Measurements from ENCODE around the gene UTP4. TPM values are rescaled to one million over a fixed set of nuclear protein-coding genes. Genes with fewer than 3 reads are reported as not detected.

UTP4 gene
- total RNA-seq, 1 donor from 2014 or later = 18.3 TPM

GRCh38 chr16:69095193-69095592, 37.3 kb upstream of the UTP4 start:
- no peaks in the 10 kb centered on the region for H3K9me3 ChIP-seq (ENCODE audit: control insufficient read depth in 3 of 3, low read length in 3 of 3)
- H3K27ac ChIP-seq (ENCODE audit: low read depth, low read length) = no peak overlapping the region
- no peak overlapping the region for H3K4me3 ChIP-seq (ENCODE audit: low read length in 3 of 3)
- H3K36me3 ChIP-seq (ENCODE audit: control insufficient read depth in 3 of 3, insufficient read depth in 3 of 3, low read length in 3 of 3) = no peaks in the 10 kb centered on the region
- peaks cover 0 to 5% (median 3%) of the 10 kb centered on the region in 3 donors for H3K27me3 ChIP-seq (ENCODE audit: control insufficient read depth in 3 of 3, insufficient read depth in 3 of 3, low read length in 3 of 3)
- no peak overlapping the region for H3K9ac ChIP-seq (ENCODE audit: low read depth in 1 of 3, low read length in 3 of 3)
- H3K4me1 ChIP-seq (ENCODE audit: control insufficient read depth in 3 of 3, insufficient read depth in 3 of 3, low read length in 3 of 3) = no peaks in the 10 kb centered on the region

GRCh38 chr16:69100071-69100691, 32.3 kb upstream of the UTP4 start:
- H3K9ac ChIP-seq (ENCODE audit: low read depth in 1 of 3, low read length in 3 of 3) = no peak overlapping the region
- no peak overlapping the region for H3K27ac ChIP-seq (ENCODE audit: low read depth, low read length)

GRCh38 chr16:69105501-69106361, 26.7 kb upstream of the UTP4 start, which contains the start of gene HAS3:
Gene HAS3 (plus strand): TSS chr16:69105653. CDS start chr16:69109396, 3,743 bp downstream.
- H3K27ac ChIP-seq (ENCODE audit: low read depth, low read length) = no peak within 1 kb of the TSS
- H3K9ac ChIP-seq (ENCODE audit: low read depth in 1 of 3, low read length in 3 of 3) = peak within 1 kb of the TSS in 2 of 3 donors; percentile 40 to 76
- peaks cover 5 to 15% (median 13%) of the 10 kb centered on the region in 3 donors for H3K36me3 ChIP-seq (ENCODE audit: control insufficient read depth in 3 of 3, insufficient read depth in 3 of 3, low read length in 3 of 3)
- peaks cover 3 to 17% (median 4%) of the 10 kb centered on the region in 3 donors for H3K27me3 ChIP-seq (ENCODE audit: control insufficient read depth in 3 of 3, insufficient read depth in 3 of 3, low read length in 3 of 3)
- peaks cover 25 to 34% (median 25%) of the 10 kb centered on the region in 3 donors for H3K4me1 ChIP-seq (ENCODE audit: control insufficient read depth in 3 of 3, insufficient read depth in 3 of 3, low read length in 3 of 3)
- no peaks in the 10 kb centered on the region for H3K9me3 ChIP-seq (ENCODE audit: control insufficient read depth in 3 of 3, low read length in 3 of 3)
- H3K4me3 ChIP-seq (ENCODE audit: low read length in 3 of 3) = peak within 1 kb of the TSS; percentile 69 to 74 (median 70)

More at GRCh38 chr16:69100071-69100691, 32.3 kb upstream of the UTP4 start:
- Histone ChIP-seq H3K9me3 (ENCODE audit: control insufficient read depth in 3 of 3, low read length in 3 of 3) (no peaks in the 10 kb centered on the region), H3K27me3 (ENCODE audit: control insufficient read depth in 3 of 3, insufficient read depth in 3 of 3, low read length in 3 of 3) (peaks cover 0 to 5% (median 3%) of the 10 kb centered on the region in 3 donors), H3K4me1 (ENCODE audit: control insufficient read depth in 3 of 3, insufficient read depth in 3 of 3, low read length in 3 of 3) (peaks cover 0 to under 1% (median 0%) of the 10 kb centered on the region in 3 donors), H3K36me3 (ENCODE audit: control insufficient read depth in 3 of 3, insufficient read depth in 3 of 3, low read length in 3 of 3) (no peaks in the 10 kb centered on the region), H3K4me3 (ENCODE audit: low read length in 3 of 3) (no peak overlapping the region)

DNA sequence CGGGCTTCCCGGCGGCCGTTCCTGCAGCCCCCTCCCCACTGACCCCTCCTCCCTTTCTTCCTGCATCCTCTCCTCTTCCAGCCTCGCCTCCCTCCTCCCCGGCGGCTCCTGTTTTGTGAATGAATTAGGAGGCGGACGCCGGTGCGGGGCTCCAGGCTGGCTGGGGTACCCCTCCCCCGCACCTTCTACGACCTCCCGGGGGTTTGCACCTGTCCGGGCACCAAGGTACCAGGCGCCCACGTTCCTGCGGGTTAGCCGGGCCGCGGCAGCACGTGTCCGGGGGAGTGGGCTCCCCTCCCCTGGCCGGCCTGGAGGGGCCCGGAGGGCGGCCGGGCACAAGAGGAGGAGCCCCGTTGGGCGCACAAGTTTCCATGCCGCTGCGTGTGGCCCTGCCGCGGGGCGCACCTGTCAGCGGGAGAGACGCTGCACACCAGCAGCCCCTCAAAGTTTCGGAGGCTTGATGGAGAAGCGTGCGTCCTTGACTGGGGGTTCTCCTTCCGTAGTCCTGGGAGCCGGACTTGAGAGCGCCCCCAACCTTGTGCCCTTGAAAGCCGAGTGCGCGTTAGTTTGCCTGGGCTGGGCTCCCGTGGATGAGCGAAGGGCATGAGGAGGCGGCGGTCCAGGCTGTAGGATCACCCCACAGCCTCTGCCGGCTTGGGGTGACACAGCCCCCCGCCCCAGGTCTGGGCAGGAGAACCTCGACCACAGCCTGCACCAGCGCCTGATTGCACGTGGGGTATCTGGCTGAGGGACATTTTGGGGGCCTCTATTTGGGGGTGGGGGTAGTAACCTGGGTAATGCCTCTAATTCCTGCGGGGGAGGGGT, 25.7 kb upstream of the UTP4 start:
- Histone ChIP-seq H3K27ac (ENCODE audit: low read depth, low read length) (no peak overlapping the region), H3K9me3 (ENCODE audit: control insufficient read depth in 3 of 3, low read length in 3 of 3) (no peaks in the 10 kb centered on the region), H3K27me3 (ENCODE audit: control insufficient read depth in 3 of 3, insufficient read depth in 3 of 3, low read length in 3 of 3) (peaks cover 3 to 17% (median 4%) of the 10 kb centered on the region in 3 donors), H3K9ac (ENCODE audit: low read depth in 1 of 3, low read length in 3 of 3) (peak overlapping the region; percentile 33 to 70 (median 38)), H3K4me1 (ENCODE audit: control insufficient read depth in 3 of 3, insufficient read depth in 3 of 3, low read length in 3 of 3) (peaks cover 25 to 35% (median 26%) of the 10 kb centered on the region in 3 donors), H3K36me3 (ENCODE audit: control insufficient read depth in 3 of 3, insufficient read depth in 3 of 3, low read length in 3 of 3) (peaks cover 5 to 15% (median 13%) of the 10 kb centered on the region in 3 donors), H3K4me3 (ENCODE audit: low read length in 3 of 3) (peak overlapping the region; percentile 59 to 74 (median 62))

DNA sequence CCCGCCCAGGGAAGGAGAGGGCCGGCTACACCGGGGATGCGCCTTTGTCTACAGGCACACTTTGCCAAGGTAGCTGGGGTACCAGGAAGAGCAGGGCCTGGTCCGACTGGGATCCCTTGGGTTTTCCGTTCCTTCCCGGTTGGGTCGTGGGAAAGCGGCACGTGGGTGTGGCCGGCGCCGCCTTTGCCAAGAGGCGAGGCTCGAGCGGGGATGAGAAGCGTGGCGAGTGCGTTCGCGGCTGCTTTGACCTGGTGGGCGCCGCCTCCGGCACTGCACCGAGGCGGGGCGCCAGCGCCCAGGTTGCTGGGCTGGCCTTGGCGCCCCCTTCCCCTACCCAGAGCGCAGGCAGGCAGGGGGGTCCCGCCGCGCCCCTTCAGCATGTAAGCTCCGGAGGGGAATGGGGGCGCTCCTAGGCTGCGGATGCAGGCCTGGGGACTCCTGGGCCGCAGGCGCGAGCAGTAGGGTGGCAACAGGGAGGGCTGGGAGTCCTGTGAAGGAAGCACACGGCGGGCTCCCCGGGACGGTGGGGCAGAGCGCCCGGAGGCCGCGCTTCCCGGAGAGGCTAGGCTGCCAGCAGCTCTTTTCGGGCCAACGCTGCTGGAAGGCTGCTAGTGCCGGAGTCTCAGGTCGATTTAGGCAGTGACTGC, 25.0 kb upstream of the UTP4 start:
- Histone ChIP-seq H3K4me1 (ENCODE audit: control insufficient read depth in 3 of 3, insufficient read depth in 3 of 3, low read length in 3 of 3) (peaks cover 25 to 41% (median 32%) of the 10 kb centered on the region in 3 donors), H3K36me3 (ENCODE audit: control insufficient read depth in 3 of 3, insufficient read depth in 3 of 3, low read length in 3 of 3) (peaks cover 5 to 16% (median 15%) of the 10 kb centered on the region in 3 donors), H3K4me3 (ENCODE audit: low read length in 3 of 3) (peak overlapping the region; percentile 59 to 74 (median 62)), H3K9me3 (ENCODE audit: control insufficient read depth in 3 of 3, low read length in 3 of 3) (no peaks in the 10 kb centered on the region), H3K27me3 (ENCODE audit: control insufficient read depth in 3 of 3, insufficient read depth in 3 of 3, low read length in 3 of 3) (peaks cover 3 to 17% (median 4%) of the 10 kb centered on the region in 3 donors), H3K27ac (ENCODE audit: low read depth, low read length) (no peak overlapping the region), H3K9ac (ENCODE audit: low read depth in 1 of 3, low read length in 3 of 3) (peak overlapping the region in 2 of 3 donors; percentile 38 to 70)

DNA sequence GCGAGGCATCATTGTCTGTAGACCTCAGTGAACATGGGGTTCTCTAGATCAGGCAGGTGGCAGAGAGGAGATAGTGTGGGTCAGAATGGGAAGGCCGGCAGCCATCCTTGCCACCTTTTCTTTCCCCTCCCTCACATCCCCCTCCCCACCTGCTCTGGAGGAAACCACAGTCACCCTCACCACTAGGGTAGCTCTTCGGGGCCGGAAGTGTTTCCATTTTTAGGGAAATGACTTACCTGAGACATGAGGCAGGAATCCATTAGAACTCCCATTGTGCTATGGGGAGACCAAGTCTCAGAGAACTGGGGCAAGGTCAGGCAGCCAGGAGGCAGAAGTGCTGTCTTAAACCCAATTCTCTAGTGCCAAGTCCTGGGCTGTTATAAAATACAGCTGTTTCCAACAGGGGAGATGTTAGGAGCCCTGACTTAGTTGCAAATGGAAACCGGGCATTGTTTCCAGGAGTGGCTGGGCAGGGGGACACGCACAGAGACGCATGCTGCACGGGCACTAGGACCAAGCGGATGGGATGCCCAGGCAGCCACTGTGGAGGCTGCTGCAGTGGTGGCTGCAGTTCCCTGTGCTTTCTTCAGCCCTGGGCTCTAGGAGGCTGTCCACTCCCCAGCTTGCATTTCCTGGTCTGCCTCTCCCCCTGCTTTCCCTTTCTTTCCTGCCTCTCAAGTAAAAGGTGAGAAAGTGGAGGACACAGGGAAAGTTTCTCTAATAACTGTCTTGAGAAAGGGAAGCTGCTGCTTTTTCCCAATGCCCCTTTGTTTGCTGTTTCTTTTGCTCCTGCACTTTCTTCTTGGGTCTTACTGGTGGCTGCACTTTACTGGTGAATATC, 24.2 kb upstream of the UTP4 start:
- H3K27me3 ChIP-seq (ENCODE audit: control insufficient read depth in 3 of 3, insufficient read depth in 3 of 3, low read length in 3 of 3) = peaks cover 3 to 17% (median 4%) of the 10 kb centered on the region in 3 donors
- H3K9me3 ChIP-seq (ENCODE audit: control insufficient read depth in 3 of 3, low read length in 3 of 3) = no peaks in the 10 kb centered on the region
- peaks cover 6 to 19% (median 15%) of the 10 kb centered on the region in 3 donors for H3K36me3 ChIP-seq (ENCODE audit: control insufficient read depth in 3 of 3, insufficient read depth in 3 of 3, low read length in 3 of 3)
- peak overlapping the region; percentile 59 to 74 (median 62) for H3K4me3 ChIP-seq (ENCODE audit: low read length in 3 of 3)
- peak overlapping the region in 2 of 3 donors; percentile 20 to 70 for H3K9ac ChIP-seq (ENCODE audit: low read depth in 1 of 3, low read length in 3 of 3)
- peaks cover 25 to 41% (median 37%) of the 10 kb centered on the region in 3 donors for H3K4me1 ChIP-seq (ENCODE audit: control insufficient read depth in 3 of 3, insufficient read depth in 3 of 3, low read length in 3 of 3)
- no peak overlapping the region for H3K27ac ChIP-seq (ENCODE audit: low read depth, low read length)

DNA sequence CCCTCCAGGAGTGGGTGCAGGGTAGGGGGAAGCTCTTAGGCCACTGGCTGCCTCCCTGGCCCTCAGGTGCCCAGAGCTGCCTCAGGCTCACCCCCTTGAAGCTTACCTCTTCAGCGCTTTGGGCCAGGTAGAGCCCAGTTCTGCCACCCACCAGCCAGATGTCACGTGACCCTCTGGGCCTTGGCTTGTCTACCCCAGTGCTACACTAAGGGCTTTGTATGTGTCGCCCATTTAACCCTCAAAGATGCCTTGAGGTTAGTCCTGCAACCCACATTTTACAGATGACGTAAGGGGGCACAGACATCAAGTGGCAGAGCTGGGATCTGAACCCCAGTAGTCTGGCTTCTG, 23.6 kb upstream of the UTP4 start:
- H3K27me3 ChIP-seq (ENCODE audit: control insufficient read depth in 3 of 3, insufficient read depth in 3 of 3, low read length in 3 of 3) = peaks cover 3 to 17% (median 4%) of the 10 kb centered on the region in 3 donors
- no peak overlapping the region for H3K4me3 ChIP-seq (ENCODE audit: low read length in 3 of 3)
- no peaks in the 10 kb centered on the region for H3K9me3 ChIP-seq (ENCODE audit: control insufficient read depth in 3 of 3, low read length in 3 of 3)
- no peak overlapping the region for H3K27ac ChIP-seq (ENCODE audit: low read depth, low read length)
- peaks cover 25 to 41% (median 37%) of the 10 kb centered on the region in 3 donors for H3K4me1 ChIP-seq (ENCODE audit: control insufficient read depth in 3 of 3, insufficient read depth in 3 of 3, low read length in 3 of 3)
- peaks cover 9 to 25% (median 20%) of the 10 kb centered on the region in 3 donors for H3K36me3 ChIP-seq (ENCODE audit: control insufficient read depth in 3 of 3, insufficient read depth in 3 of 3, low read length in 3 of 3)
- H3K9ac ChIP-seq (ENCODE audit: low read depth in 1 of 3, low read length in 3 of 3) = no peak overlapping the region

GRCh38 chr16:69109486-69110270, 22.8 kb upstream of the UTP4 start:
- peaks cover 3 to 17% (median 4%) of the 10 kb centered on the region in 3 donors for H3K27me3 ChIP-seq (ENCODE audit: control insufficient read depth in 3 of 3, insufficient read depth in 3 of 3, low read length in 3 of 3)
- peaks cover 25 to 41% (median 39%) of the 10 kb centered on the region in 3 donors for H3K4me1 ChIP-seq (ENCODE audit: control insufficient read depth in 3 of 3, insufficient read depth in 3 of 3, low read length in 3 of 3)
- peaks cover 15 to 33% (median 27%) of the 10 kb centered on the region in 3 donors for H3K36me3 ChIP-seq (ENCODE audit: control insufficient read depth in 3 of 3, insufficient read depth in 3 of 3, low read length in 3 of 3)
- no peaks in the 10 kb centered on the region for H3K9me3 ChIP-seq (ENCODE audit: control insufficient read depth in 3 of 3, low read length in 3 of 3)
- no peak overlapping the region for H3K4me3 ChIP-seq (ENCODE audit: low read length in 3 of 3)
- H3K27ac ChIP-seq (ENCODE audit: low read depth, low read length) = no peak overlapping the region
- no peak overlapping the region for H3K9ac ChIP-seq (ENCODE audit: low read depth in 1 of 3, low read length in 3 of 3)
